Sciatic nerve (tissue), 2 donors: Measurements from ENCODE around the gene MT3. TPM values are rescaled to one million over a fixed set of nuclear protein-coding genes. Genes with fewer than 3 reads are reported as not detected.
A peak's percentile ranks its signal among the peaks of the same experiment; 100 is the strongest.

Experiments
- ATAC-seq: fragments of 200-7000 bp; cut with Tn5 transposase; one replicate; pipeline ENCODE4 v1.9.1; 2020; ENCODE audit warnings: mild to moderate bottlenecking, moderate library complexity
- DNase-seq: peaks from one replicate; pipeline ENCODE4 v3.0.0-alpha.2; 2020; ENCODE audit warnings: low spot score
- intact Hi-C: fragments of 100-400 bp; cut with DNase I; formaldehyde crosslinking; loops from one replicate; pipeline ENCODE4 v1.14.2; 2022
- total RNA-seq: library from RNA; stranded (reverse); fragmentation: NEBNext Ultra II Directional; extraction: Animal tissue kit (Norgen Biotek cat#: 25700); gene quantifications from one replicate; pipeline ENCODE4 v1.2.1, GENCODE V29; 2021
- donor health status: DM: no; HTN: no; CAD: no.
- donor health status: DM: no; HTN: no; CAD: no.

The MT3 gene
- total RNA-seq = 94.5 TPM

GRCh38 chr16:56589141-56590039 lies at the start of gene MT3:
Gene MT3, plus strand, starts transcription at chr16:56589528. Its CDS starts 63 bp downstream, at chr16:56589591.
- ATAC-seq (peak; percentile 50), DNase-seq (peak; percentile 61)
- intact Hi-C loops = no loop called here

GRCh38 chr16:56539656-56540055 lies 49.7 kb upstream of the MT3 start:
- DNase-seq (no peak), ATAC-seq (no peak)
- intact Hi-C loops = no loop called here

GRCh38 chr16:56542039-56542438 lies 47.3 kb upstream of the MT3 start:
- intact Hi-C loops = no loop called here
- DNase-seq (no peak), ATAC-seq (no peak)

GRCh38 chr16:56547120-56547948 lies 42.0 kb upstream of the MT3 start:
- ATAC-seq = peak; percentile 77
- no peak for DNase-seq
- intact Hi-C loops = no loop called here

GRCh38 chr16:56547949-56548567 lies 41.3 kb upstream of the MT3 start:
- intact Hi-C loops = no loop called here
- no peak for ATAC-seq
- no peak for DNase-seq

- intact Hi-C loops = no loop called here
Observed at GRCh38 chr16:56549161-56549560, 40.2 kb upstream of the MT3 start.

GRCh38 chr16:56549744-56550385 lies 39.5 kb upstream of the MT3 start:
- no peak for DNase-seq
- intact Hi-C loops = no loop called here
- ATAC-seq = no peak

More at GRCh38 chr16:56549161-56549560, 40.2 kb upstream of the MT3 start:
- ATAC-seq (no peak), DNase-seq (no peak)

GRCh38 chr16:56551796-56552738 lies 37.3 kb upstream of the MT3 start:
- no peak for DNase-seq
- ATAC-seq = peak; percentile 43
- intact Hi-C loops = no loop called here

- no peak for DNase-seq
- intact Hi-C loops = no loop called here
- ATAC-seq = no peak
Observed at GRCh38 chr16:56554441-56554840, 34.9 kb upstream of the MT3 start.

- intact Hi-C loops = no loop called here
- DNase-seq (no peak), ATAC-seq (no peak)
Observed at GRCh38 chr16:56558024-56558747, 31.1 kb upstream of the MT3 start.

- ATAC-seq (no peak), DNase-seq (no peak)
- intact Hi-C loops = no loop called here
Observed at GRCh38 chr16:56559109-56559508, 30.2 kb upstream of the MT3 start.

- DNase-seq (no peak), ATAC-seq (no peak)
- intact Hi-C loops = no loop called here
Observed at GRCh38 chr16:56560447-56560846, 28.9 kb upstream of the MT3 start.

GRCh38 chr16:56561126-56561525 lies 28.2 kb upstream of the MT3 start:
- DNase-seq (no peak), ATAC-seq (no peak)
- intact Hi-C loops = no loop called here

- intact Hi-C loops = no loop called here
- no peak for ATAC-seq
- no peak for DNase-seq
Observed at GRCh38 chr16:56564793-56565477, 24.4 kb upstream of the MT3 start, which contains the start of gene MT4. Gene MT4, plus strand, starts transcription at chr16:56565073. Its CDS starts 56 bp downstream, at chr16:56565129.

GRCh38 chr16:56569971-56570370 lies 19.4 kb upstream of the MT3 start:
- DNase-seq = no peak
- intact Hi-C loops = loop anchor here (10.0 kb wide), 1 partner anchor 135 kb away; no protein-coding TSS in a partner anchor
- ATAC-seq = no peak

GRCh38 chr16:56571525-56571924 lies 17.8 kb upstream of the MT3 start:
- no peak for ATAC-seq
- intact Hi-C loops = loop anchor here (10.0 kb wide), 1 partner anchor 133 kb away; no protein-coding TSS in a partner anchor
- DNase-seq = no peak

- DNase-seq (no peak), ATAC-seq (no peak)
- intact Hi-C loops = loop anchor here (10.0 kb wide), 1 partner anchor 130 kb away; no protein-coding TSS in a partner anchor
Observed at GRCh38 chr16:56574625-56575024, 14.7 kb upstream of the MT3 start.
